ENCODE measurements around the gene CUBN. TPM values are rescaled to one million over a fixed set of nuclear protein-coding genes. Genes with fewer than 3 reads are reported as not detected.

Gene CUBN
- total RNA-seq, 1 donor from 2014 or later: 6.1 TPM

- peak; percentile 77 for DNase-seq
These were observed 28.2 kb downstream of the CUBN start for GRCh38 chr10:17101257-17101909.

GRCh38 chr10:17100586-17100985, 29.0 kb downstream of the CUBN start:
- peak; percentile 83 for DNase-seq

- DNase-seq: no peak
These were observed 31.6 kb downstream of the CUBN start for GRCh38 chr10:17098012-17098411.

- no peak for DNase-seq
These were observed 34.8 kb downstream of the CUBN start for GRCh38 chr10:17094844-17095243.

- no peak for DNase-seq
These were observed 36.4 kb downstream of the CUBN start for GRCh38 chr10:17092986-17093803.

- no peak for DNase-seq
These were observed 37.2 kb downstream of the CUBN start for GRCh38 chr10:17092216-17092944.

GRCh38 chr10:17088118-17088806, 41.3 kb downstream of the CUBN start:
- no peak for DNase-seq

GRCh38 chr10:17086865-17087367, 42.7 kb downstream of the CUBN start:
- DNase-seq: no peak

- peak; percentile 55 for DNase-seq
These were observed 44.4 kb downstream of the CUBN start for GRCh38 chr10:17085011-17085725.

GRCh38 chr10:17084258-17084657, 45.4 kb downstream of the CUBN start:
- no peak for DNase-seq

- no peak for DNase-seq
These were observed 48.2 kb downstream of the CUBN start for GRCh38 chr10:17081431-17081830.

- DNase-seq: no peak
These were observed 51.7 kb downstream of the CUBN start for GRCh38 chr10:17077890-17078289.

- DNase-seq: no peak
These were observed 52.2 kb downstream of the CUBN start for GRCh38 chr10:17077346-17077781.

GRCh38 chr10:17076626-17077345, 52.8 kb downstream of the CUBN start:
- DNase-seq: peak; percentile 53

- peak; percentile 87 for DNase-seq
These were observed 53.9 kb downstream of the CUBN start for GRCh38 chr10:17075533-17076359.

- DNase-seq: no peak
These were observed 55.1 kb downstream of the CUBN start for GRCh38 chr10:17074541-17074847.

- DNase-seq: peak; percentile 33
These were observed 55.7 kb downstream of the CUBN start for GRCh38 chr10:17073725-17074540.

- no peak for DNase-seq
These were observed 60.7 kb downstream of the CUBN start for GRCh38 chr10:17068953-17069352.

All from dermis blood vessel endothelial cell (primary cell).